ENCODE measurements around the gene RUNX1. TPM values are rescaled to one million over a fixed set of nuclear protein-coding genes. Genes with fewer than 3 reads are reported as not detected.

The RUNX1 gene
- 109 TPM for total RNA-seq

- DNase-seq (ENCODE audit: low spot score) (no peak), ATAC-seq (peak; percentile 63)
- intact Hi-C loops (cut with DNase I) = no loop called here
Measured at GRCh38 chr21:35048706-35049617, at the start of gene RUNX1. Gene RUNX1, minus strand, starts transcription at chr21:35049302.

- intact Hi-C loops (cut with DNase I) = no loop called here
- DNase-seq (ENCODE audit: low spot score) (no peak), ATAC-seq (no peak)
Measured at GRCh38 chr21:35097525-35097924, 48.4 kb upstream of the RUNX1 start.

- no peak for ATAC-seq
- DNase-seq (ENCODE audit: low spot score) = no peak
- intact Hi-C loops (cut with DNase I) = no loop called here
Measured at GRCh38 chr21:35096959-35097358, 47.9 kb upstream of the RUNX1 start.

GRCh38 chr21:35095859-35096291, 46.8 kb upstream of the RUNX1 start:
- no peak for DNase-seq (ENCODE audit: low spot score)
- no peak for ATAC-seq
- intact Hi-C loops (cut with DNase I) = no loop called here

- intact Hi-C loops (cut with DNase I) = no loop called here
- DNase-seq (ENCODE audit: low spot score) = no peak
- ATAC-seq = no peak
Measured at GRCh38 chr21:35093514-35093913, 44.4 kb upstream of the RUNX1 start.

GRCh38 chr21:35091496-35091895, 42.4 kb upstream of the RUNX1 start:
- intact Hi-C loops (cut with DNase I) = no loop called here
- DNase-seq (ENCODE audit: low spot score) (no peak), ATAC-seq (no peak)

- intact Hi-C loops (cut with DNase I) = no loop called here
- ATAC-seq (no peak), DNase-seq (ENCODE audit: low spot score) (no peak)
Measured at GRCh38 chr21:35090403-35090802, 41.3 kb upstream of the RUNX1 start.

GRCh38 chr21:35088319-35088771, 39.2 kb upstream of the RUNX1 start:
- DNase-seq (ENCODE audit: low spot score) = no peak
- no peak for ATAC-seq
- intact Hi-C loops (cut with DNase I) = no loop called here

GRCh38 chr21:35086357-35086756, 37.3 kb upstream of the RUNX1 start:
- intact Hi-C loops (cut with DNase I) = no loop called here
- ATAC-seq (no peak), DNase-seq (ENCODE audit: low spot score) (no peak)

DNA sequence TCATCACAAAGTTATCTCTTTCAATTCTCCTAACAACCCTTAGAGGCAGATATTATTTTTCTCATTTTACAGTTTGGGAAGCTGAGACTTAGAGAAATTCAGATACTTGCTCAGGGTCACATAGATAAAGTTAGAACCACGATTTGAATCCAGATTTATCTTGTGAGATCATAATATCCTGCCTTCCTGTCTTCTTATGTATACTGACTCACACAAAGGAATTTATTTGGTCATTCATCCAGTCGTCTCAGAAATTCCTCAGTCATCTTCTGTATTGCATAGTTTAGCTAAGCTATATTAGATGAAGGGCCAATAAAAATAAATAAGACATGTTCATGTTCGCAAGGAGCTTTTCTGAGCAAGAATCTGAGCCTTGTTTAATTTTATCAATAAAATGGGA, 35.8 kb upstream of the RUNX1 start:
- DNase-seq (ENCODE audit: low spot score) = no peak
- intact Hi-C loops (cut with DNase I) = no loop called here
- ATAC-seq = no peak

DNA sequence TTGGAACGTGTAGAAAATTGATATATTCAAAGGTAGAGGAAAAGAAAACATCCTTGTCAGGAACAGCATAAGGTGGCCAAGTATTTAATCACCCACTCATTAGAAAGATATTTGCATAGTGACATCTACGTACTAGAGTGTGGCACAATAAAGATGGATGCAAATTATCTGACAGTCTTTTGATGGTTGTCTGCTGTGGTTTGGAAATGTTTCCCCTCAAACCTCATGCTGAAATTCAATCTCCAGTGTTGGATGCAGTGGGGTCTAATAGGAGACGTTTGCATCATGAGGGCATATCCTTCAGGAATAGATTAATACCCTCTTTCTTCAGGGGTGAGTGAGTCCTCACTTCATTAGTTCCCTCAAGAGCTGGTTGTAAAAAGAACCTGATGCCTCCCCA, 34.1 kb upstream of the RUNX1 start:
- ATAC-seq (no peak), DNase-seq (ENCODE audit: low spot score) (no peak)
- intact Hi-C loops (cut with DNase I) = no loop called here

DNA sequence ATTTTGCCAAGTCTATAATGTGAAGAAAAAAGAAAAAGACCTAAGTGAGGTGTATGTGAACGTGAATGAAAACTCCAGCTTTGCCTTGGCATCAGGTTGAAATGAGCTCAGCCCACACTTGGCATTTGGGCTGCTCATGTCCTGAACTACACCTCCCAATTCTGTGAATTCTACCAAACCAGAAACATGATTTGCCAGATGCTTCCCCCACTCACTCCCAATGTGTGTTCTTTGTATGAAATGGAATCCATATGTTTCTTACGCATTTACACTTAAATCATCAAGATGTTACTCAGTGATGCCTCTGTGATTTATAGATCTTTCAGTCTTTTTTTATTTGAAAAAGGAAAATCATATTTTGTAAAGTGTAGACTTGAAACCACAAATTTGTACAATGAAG, 32.8 kb upstream of the RUNX1 start:
- ATAC-seq = no peak

GRCh38 chr21:35079181-35079580, 30.1 kb upstream of the RUNX1 start:
- DNase-seq (ENCODE audit: low spot score) = no peak
- intact Hi-C loops (cut with DNase I) = no loop called here
- no peak for ATAC-seq

More for the DNA sequence above, 32.8 kb upstream of the RUNX1 start:
- no peak for DNase-seq (ENCODE audit: low spot score)
- intact Hi-C loops (cut with DNase I) = no loop called here

DNA sequence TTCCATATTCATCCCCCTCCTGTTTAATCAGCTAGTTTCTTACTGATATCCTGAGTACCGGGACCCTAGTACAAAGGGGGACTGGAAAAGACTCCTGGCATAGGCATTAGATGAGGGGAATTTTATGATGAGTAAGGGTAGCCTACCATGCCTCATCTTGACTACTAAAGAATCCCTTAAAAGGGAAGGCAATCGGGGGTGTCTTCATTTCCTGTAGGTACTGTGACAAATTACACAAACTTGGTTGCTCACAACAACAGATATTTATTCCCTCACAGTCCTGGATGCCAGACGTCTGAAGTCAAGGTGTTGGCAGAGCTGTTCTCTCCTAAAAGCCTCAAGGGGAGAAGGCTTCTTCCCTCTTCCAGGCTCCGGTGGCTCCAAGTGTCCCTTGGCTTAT, 28.9 kb upstream of the RUNX1 start:
- DNase-seq (ENCODE audit: low spot score) = no peak
- intact Hi-C loops (cut with DNase I) = no loop called here
- ATAC-seq = no peak

- intact Hi-C loops (cut with DNase I) = no loop called here
- ATAC-seq = no peak
- no peak for DNase-seq (ENCODE audit: low spot score)
Measured at GRCh38 chr21:35077466-35077865, 28.4 kb upstream of the RUNX1 start.

DNA sequence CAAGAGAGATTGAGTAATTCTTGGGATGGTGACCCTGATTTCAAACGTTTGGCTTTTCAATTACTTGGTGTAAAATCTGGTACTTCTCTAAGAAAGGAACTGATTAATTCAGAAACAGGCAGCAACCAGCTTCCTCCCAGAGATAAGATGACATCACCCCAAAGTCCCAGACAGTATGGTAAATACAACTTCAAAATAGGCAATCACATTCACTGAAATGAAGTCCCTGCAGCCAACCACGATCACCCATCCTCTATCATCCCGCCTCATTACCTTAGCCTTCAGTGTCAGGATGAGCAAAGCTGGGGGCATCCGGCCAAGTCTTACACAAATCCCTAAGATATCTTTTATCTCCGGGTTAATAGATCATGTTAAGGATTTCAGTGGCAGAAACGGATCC, 26.4 kb upstream of the RUNX1 start:
- peak; percentile 52 for ATAC-seq
- no peak for DNase-seq (ENCODE audit: low spot score)
- intact Hi-C loops (cut with DNase I) = no loop called here

DNA sequence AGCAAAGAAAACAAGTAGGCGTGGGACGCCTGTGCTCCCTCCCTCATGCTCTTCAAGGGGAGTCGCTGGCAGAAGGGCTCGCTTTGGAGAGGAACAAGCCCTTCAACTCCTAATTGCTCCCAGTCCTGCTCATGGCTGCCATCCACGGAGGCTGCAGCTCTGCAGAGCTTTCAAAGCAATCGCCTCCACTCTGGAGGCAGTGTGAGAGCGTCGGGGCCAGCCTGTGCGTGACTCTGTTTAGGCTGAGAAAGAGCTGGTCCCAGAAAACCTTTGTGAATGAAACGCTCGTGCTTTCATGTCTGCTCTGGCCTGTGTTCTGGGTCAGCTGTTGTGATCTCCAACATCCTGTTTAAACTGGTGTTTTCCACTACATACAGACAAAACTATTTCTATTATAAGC, 23.9 kb upstream of the RUNX1 start:
- peak; percentile 66 for DNase-seq (ENCODE audit: low spot score)
- ATAC-seq = peak; percentile 92

DNA sequence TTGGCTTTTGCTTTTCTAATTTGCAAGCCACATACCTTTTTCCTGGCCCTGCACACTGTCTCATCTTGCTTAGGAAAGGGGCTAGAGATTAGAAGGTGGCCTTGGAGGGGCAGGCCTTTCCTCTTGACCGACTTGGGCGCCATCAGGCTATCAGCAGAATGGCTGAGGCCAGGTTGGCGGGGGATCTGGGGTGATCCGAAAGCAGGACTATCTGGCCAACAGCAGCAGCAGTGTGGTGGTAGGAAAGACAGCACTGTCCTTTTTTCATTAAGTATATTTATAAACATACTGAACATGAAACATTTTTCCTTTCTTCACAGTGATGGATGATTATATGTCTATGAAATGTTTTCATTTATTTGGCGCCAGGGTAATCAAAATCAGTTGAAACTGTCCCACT, 23.5 kb upstream of the RUNX1 start:
- ATAC-seq (peak; percentile 33), DNase-seq (ENCODE audit: low spot score) (no peak)
- intact Hi-C loops (cut with DNase I) = no loop called here

More for the DNA sequence above, 23.9 kb upstream of the RUNX1 start:
- intact Hi-C loops (cut with DNase I) = no loop called here

DNA sequence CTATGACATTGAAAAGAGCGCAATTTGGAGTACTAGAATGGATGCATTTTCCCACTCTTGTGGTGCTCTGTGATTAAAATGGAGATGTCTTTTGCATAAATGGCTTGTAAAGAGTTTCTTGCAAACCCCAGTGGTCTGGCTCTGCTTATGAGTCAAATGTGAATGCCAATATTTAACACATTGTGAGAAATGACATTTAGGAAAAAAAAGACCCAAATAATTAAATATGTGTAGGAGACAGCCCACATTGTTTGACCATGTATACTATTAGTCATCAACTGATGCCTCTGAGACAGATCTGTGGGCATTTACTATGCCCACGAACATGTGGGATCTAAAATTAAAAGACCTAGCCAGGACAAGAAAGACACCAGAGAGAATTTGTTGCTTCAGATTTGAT, 22.2 kb upstream of the RUNX1 start:
- no peak for DNase-seq (ENCODE audit: low spot score)
- intact Hi-C loops (cut with DNase I) = no loop called here
- no peak for ATAC-seq

DNA sequence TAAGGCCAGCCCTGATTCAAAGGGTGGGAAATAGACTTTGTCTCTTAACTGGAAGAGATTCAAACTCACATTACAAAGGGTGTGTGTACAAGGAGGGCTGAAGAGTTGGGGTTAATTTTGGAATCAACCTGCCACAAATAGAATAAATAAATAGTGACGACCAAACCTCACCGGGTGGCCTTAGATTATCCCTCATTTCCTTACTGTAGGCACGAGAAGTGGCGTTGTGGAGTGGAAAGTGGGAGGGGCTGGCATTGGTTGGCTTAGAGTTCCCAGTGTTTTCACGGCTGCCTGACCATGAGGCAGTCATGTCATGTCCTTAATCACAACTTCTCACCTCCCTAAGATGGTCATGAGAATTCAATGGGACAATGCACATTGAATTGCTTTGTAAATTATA, 21.3 kb upstream of the RUNX1 start:
- DNase-seq (ENCODE audit: low spot score) = no peak
- intact Hi-C loops (cut with DNase I) = no loop called here
- ATAC-seq = no peak

- no peak for ATAC-seq
- intact Hi-C loops (cut with DNase I) = no loop called here
- DNase-seq (ENCODE audit: low spot score) = no peak
Measured at GRCh38 chr21:35066824-35067223, 17.7 kb upstream of the RUNX1 start.
